Measurements from ENCODE around the gene RASEF. TPM values are rescaled to one million over a fixed set of nuclear protein-coding genes. Genes with fewer than 3 reads are reported as not detected.

Gene RASEF
- total and polyA plus RNA-seq, 10 of the 15 experiments (the other 5 are each of a cell fraction or from before 2014, with no cell fraction given), result under 0.01 to 0.04 (median 0.01) TPM; not detected in 7

- DNase-seq (ENCODE audit: low read depth, low spot score) (no peak), ATAC-seq (no peak), FAIRE-seq (no peak)
- H3K27ac ChIP-seq (ENCODE audit: control insufficient read depth, insufficient read depth), result no peak overlapping the region
- no peaks in the 10 kb centered on the region for H3K4me1 ChIP-seq (ENCODE audit: control insufficient read depth, insufficient read depth, low read length)
- TF ChIP-seq ATF2 (IDR thresholded peaks at IDR 0.05; ENCODE audit: low read length) (no peak), BCL11A (IDR thresholded peaks at IDR 0.05; ENCODE audit: low read depth, low read length) (no peak), SMAD1 (IDR thresholded peaks at IDR 0.05; ENCODE audit: low read depth, partially characterized antibody) (no peak), CTCF (IDR thresholded peaks at IDR 0.05 in 2 of 3, conservative IDR thresholded peaks at IDR 0.05 in 1 of 3; ENCODE audit: control insufficient read depth in 2 of 3, extremely low read depth in 1 of 3, insufficient read depth in 1 of 3, low read depth in 3 of 3, low read length in 3 of 3) (no peak), JUNB (IDR thresholded peaks at IDR 0.05) (no peak), EZH2 (IDR thresholded peaks at IDR 0.05; ENCODE audit: borderline replicate concordance, control insufficient read depth, low read depth, low read length) (no peak), CEBPB (IDR thresholded peaks at IDR 0.05; ENCODE audit: borderline replicate concordance in 1 of 2, low read depth in 2 of 2, low read length in 2 of 2) (no peak), MXI1 (IDR thresholded peaks at IDR 0.05; ENCODE audit: low read depth, low read length) (no peak), ZZZ3 (IDR thresholded peaks at IDR 0.05; ENCODE audit: control insufficient read depth, insufficient read length, low read depth) (no peak), SREBF2 (IDR thresholded peaks at IDR 0.05; ENCODE audit: low read length) (no peak), IRF4 (IDR thresholded peaks at IDR 0.05; ENCODE audit: low read depth, low read length) (no peak), MTA3 (IDR thresholded peaks at IDR 0.05; ENCODE audit: borderline replicate concordance, low read length) (no peak), FOXK2 (IDR thresholded peaks at IDR 0.05) (no peak), SUPT20H (IDR thresholded peaks at IDR 0.05; ENCODE audit: borderline replicate concordance, control insufficient read depth, low read depth, low read length) (no peak), RCOR1 (conservative IDR thresholded peaks at IDR 0.05; ENCODE audit: low read depth, low read length) (no peak), KAT2A (conservative IDR thresholded peaks at IDR 0.05; ENCODE audit: control insufficient read depth, low read depth, low read length) (no peak), MAX (IDR thresholded peaks at IDR 0.05; ENCODE audit: low read depth, low read length) (no peak)
- no peaks in the 10 kb centered on the region for H3K27me3 ChIP-seq (replicated peaks in 1 of 2; ENCODE audit: control insufficient read depth in 2 of 2, insufficient read depth in 2 of 2, low read length in 1 of 2)
- H3K4me2 ChIP-seq (ENCODE audit: control insufficient read depth, insufficient read depth), result no peak overlapping the region
- H2AFZ ChIP-seq (ENCODE audit: control insufficient read depth, low read depth, low read length), result no peak overlapping the region
- RAD21 ChIA-PET (ENCODE audit: unreplicated experiment), result no interaction called here
- no peak overlapping the region for H3K4me3 ChIP-seq
- SMC1A ChIA-PET (ENCODE audit: uncharacterized antibody, unreplicated experiment), result no interaction called here
- in situ Hi-C loops (cut with MboI), result no loop called here
- POLR2A ChIA-PET, result no interaction called here
- H3K9me3 ChIP-seq (replicated peaks; ENCODE audit: control insufficient read depth, insufficient read depth, low read length), result no peaks in the 10 kb centered on the region; the same call in 2 of the 3 replicates
- intact Hi-C loops (cut with micrococcal nuclease; ENCODE audit: unreplicated experiment), result no loop called here
- H3K79me2 ChIP-seq (ENCODE audit: control insufficient read depth, insufficient read depth, low read length), result no peaks in the 10 kb centered on the region
- H3K9ac ChIP-seq (ENCODE audit: control insufficient read depth, insufficient read depth, low read length), result no peak overlapping the region
- no peaks in the 10 kb centered on the region for H3K36me3 ChIP-seq (ENCODE audit: control insufficient read depth in 2 of 2, insufficient read depth in 2 of 2, low read length in 1 of 2)
- no peaks in the 10 kb centered on the region for H4K20me1 ChIP-seq (ENCODE audit: control insufficient read depth, insufficient read depth)
- 4% methylated on average over 2 of the region's 2 CpGs for WGBS (ENCODE audit: insufficient coverage, insufficient replicate concordance, low lambda C conversion rate, missing lambda C conversion rate)
- BruUV-seq (replicated peaks), result no TSS peak
- CTCF ChIA-PET, result no interaction called here
Measured at GRCh38 chr9:83067579-83067978, 4.6 kb upstream of the RASEF start.
